H9 (cell line): ENCODE results near the gene RPUSD2. TPM values are rescaled to one million over a fixed set of nuclear protein-coding genes. Genes with fewer than 3 reads are reported as not detected.

Source experiments
- DNase-seq: peaks from one replicate; pipeline ENCODE4 v3.0.0-alpha.2; 2017
- H2AFZ ChIP-seq: one replicate; pipeline ENCODE4 v1.6.1; 2013; ENCODE audit warnings: mild to moderate bottlenecking, low read length, control low read depth, moderate library complexity
- H2AK5ac ChIP-seq: 2 replicates; pipeline ENCODE4 v1.6.1; 2013; ENCODE audit warnings: low read length, control low read depth, mixed read lengths; ENCODE audit not compliant: insufficient read length
- H2BK120ac ChIP-seq: one replicate; pipeline ENCODE4 v1.6.1; 2013; ENCODE audit warnings: low read depth, mild to moderate bottlenecking, low read length, control low read depth, inconsistent platforms; ENCODE audit not compliant: poor library complexity, severe bottlenecking
- H2BK12ac ChIP-seq: 2 replicates; pipeline ENCODE4 v1.6.1; 2013; ENCODE audit warnings: low read length, control low read depth, mixed read lengths, low read depth; ENCODE audit not compliant: insufficient read length
- H2BK15ac ChIP-seq: 2 replicates; pipeline ENCODE4 v1.6.1; 2013; ENCODE audit warnings: low read depth, low read length, control low read depth
- H2BK20ac ChIP-seq: one replicate; pipeline ENCODE4 v1.6.1; 2013; ENCODE audit warnings: low read depth, mild to moderate bottlenecking, low read length, control low read depth, inconsistent platforms; ENCODE audit not compliant: poor library complexity, severe bottlenecking
- H2BK5ac ChIP-seq: 2 replicates; pipeline ENCODE4 v1.6.1; 2013; ENCODE audit warnings: low read length, control low read depth, mixed read lengths; ENCODE audit not compliant: insufficient read length
- H3K14ac ChIP-seq: 2 replicates; pipeline ENCODE4 v1.6.1; 2013; ENCODE audit warnings: low read length, control low read depth; ENCODE audit not compliant: insufficient read depth
- H3K18ac ChIP-seq: 2 replicates; pipeline ENCODE4 v1.6.1; 2013; ENCODE audit warnings: low read depth, mild to moderate bottlenecking, mixed read lengths, low read length, control low read depth; ENCODE audit not compliant: insufficient read length
- H3K23ac ChIP-seq: 2 replicates; pipeline ENCODE4 v1.6.1; 2013; ENCODE audit warnings: low read length, control low read depth, mixed read lengths, low read depth; ENCODE audit not compliant: insufficient read length
- H3K23me2 ChIP-seq: 2 replicates; pipeline ENCODE4 v1.6.1; 2013; ENCODE audit warnings: low read depth, mild to moderate bottlenecking, mixed read lengths, low read length, control low read depth; ENCODE audit not compliant: insufficient read length, poor library complexity, severe bottlenecking
- H3K27ac ChIP-seq: 2 replicates; pipeline ENCODE4 v1.5.1; 2013; ENCODE audit warnings: low read length, control low read depth, mixed read lengths, low read depth; ENCODE audit not compliant: insufficient read length
- H3K27me3 ChIP-seq: 2 replicates; pipeline ENCODE4 v1.6.1; 2013; ENCODE audit warnings: low read length, control low read depth, inconsistent platforms; ENCODE audit not compliant: insufficient read depth
- H3K4ac ChIP-seq: 2 replicates; pipeline ENCODE4 v1.6.1; 2013; ENCODE audit warnings: low read depth, mild to moderate bottlenecking, control low read depth, inconsistent platforms, low read length, moderate library complexity
- H3K4me1 ChIP-seq: 2 replicates; pipeline ENCODE4 v1.6.1; 2013; ENCODE audit warnings: low read length, control low read depth, inconsistent platforms; ENCODE audit not compliant: insufficient read depth
- H3K4me2 ChIP-seq: 2 replicates; pipeline ENCODE4 v1.6.1; 2013; ENCODE audit warnings: low read length, control low read depth, mixed read lengths; ENCODE audit not compliant: insufficient read length, insufficient read depth
- H3K56ac ChIP-seq: 2 replicates; pipeline ENCODE4 v1.6.1; 2013; ENCODE audit warnings: low read depth, mild to moderate bottlenecking, mixed read lengths, low read length, control low read depth; ENCODE audit not compliant: insufficient read length
- H3K79me1 ChIP-seq: 2 replicates; pipeline ENCODE4 v1.6.1; 2013; ENCODE audit warnings: low read depth, mild to moderate bottlenecking, moderate library complexity, low read length, control low read depth, inconsistent platforms; ENCODE audit not compliant: insufficient read depth, poor library complexity, severe bottlenecking
- H3K79me2 ChIP-seq: 2 replicates; pipeline ENCODE4 v1.6.1; 2013; ENCODE audit warnings: low read length, control low read depth, inconsistent platforms; ENCODE audit not compliant: insufficient read depth
- H3K9ac ChIP-seq: 2 replicates; pipeline ENCODE4 v1.6.1; 2013; ENCODE audit warnings: low read length, control low read depth, mixed read lengths; ENCODE audit not compliant: insufficient read length; ENCODE audit errors: extremely low read depth
- H3K9me3 ChIP-seq: one replicate; pipeline ENCODE4 v1.6.1; 2013; ENCODE audit warnings: low read depth, low read length, inconsistent platforms; ENCODE audit not compliant: control insufficient read depth
- H3T11ph ChIP-seq: one replicate; pipeline ENCODE4 v1.6.1; 2013; ENCODE audit warnings: mild to moderate bottlenecking, low read length, control low read depth, inconsistent platforms
- H4K20me1 ChIP-seq: one replicate; pipeline ENCODE4 v1.6.1; 2013; ENCODE audit not compliant: control insufficient read depth, insufficient read length, insufficient read depth
- H4K5ac ChIP-seq: 2 replicates; pipeline ENCODE4 v1.6.1; 2013; ENCODE audit warnings: low read depth, mild to moderate bottlenecking, mixed read lengths, low read length, control low read depth; ENCODE audit not compliant: insufficient read length
- H4K8ac ChIP-seq: replicated peaks from 2 replicates; pipeline ENCODE4 v1.6.1; 2013; ENCODE audit warnings: low read length, control low read depth, mixed read lengths, low read depth; ENCODE audit not compliant: insufficient read length
- H4K91ac ChIP-seq: 2 replicates; pipeline ENCODE4 v1.6.1; 2013; ENCODE audit warnings: low read depth, mild to moderate bottlenecking, moderate library complexity, mixed read lengths, low read length, control low read depth; ENCODE audit not compliant: insufficient read length
- H3K27ac Mint-ChIP-seq, 3 experiments: 2 replicates in 2 of 3; 3 replicates in 1 of 3; pipeline ENCODE4 v1.8.0; 2020 to 2021; ENCODE audit warnings: mixed read lengths in 3 of 3, mild to moderate bottlenecking in 1 of 3, moderate library complexity in 1 of 3
- H3K27me3 Mint-ChIP-seq: 2 replicates; pipeline ENCODE4 v1.8.0; 2021; ENCODE audit warnings: low read depth, mild to moderate bottlenecking, moderate library complexity, mixed read lengths
- H3K36me3 Mint-ChIP-seq, 3 experiments: 2 replicates in 2 of 3; 3 replicates in 1 of 3; pipeline ENCODE4 v1.8.0; 2020 to 2021; ENCODE audit warnings: low read depth in 3 of 3, mixed read lengths in 3 of 3; ENCODE audit not compliant: insufficient read depth in 1 of 3
- H3K4me1 Mint-ChIP-seq, 2 experiments: 2 replicates each; pipeline ENCODE4 v1.8.0; 2020; ENCODE audit warnings: mixed read lengths in 2 of 2
- H3K4me3 Mint-ChIP-seq, 2 experiments: 2 replicates in 1 of 2; 3 replicates in 1 of 2; pipeline ENCODE4 v1.8.0; 2020 to 2021; ENCODE audit warnings: mild to moderate bottlenecking in 2 of 2, mixed read lengths in 2 of 2, moderate library complexity in 1 of 2
- H3K9me3 Mint-ChIP-seq, 2 experiments: 2 replicates in 1 of 2; 3 replicates in 1 of 2; pipeline ENCODE4 v1.8.0; 2020; ENCODE audit warnings: mild to moderate bottlenecking in 2 of 2, mixed read lengths in 2 of 2, moderate library complexity in 1 of 2
- WGBS: extraction: QIAGEN DNeasy Blood & Tissue Kit; methylation state at CpG from one replicate; pipeline ENCODE4 v1.1.7; 2013; ENCODE audit warnings: missing lambda C conversion rate, low lambda C conversion rate, mixed read lengths; ENCODE audit not compliant: insufficient read length; ENCODE audit errors: extremely low coverage; 5-methylcytosine and 5-hydroxymethylcytosine counted together
- total RNA-seq: library from RNA; stranded (reverse); gene quantifications from 2 replicates; pipeline ENCODE4 v1.2.1, GENCODE V29; 2021
- TF ChIP-seq, protein P1 (sequence below): fragments of 200-600 bp; sonication (generic); conservative IDR thresholded peaks from 3 replicates; pipeline ENCODE4 v1.8.0; 2021; ENCODE audit warnings: antibody characterized with exemption, mild to moderate bottlenecking

The RPUSD2 gene
- total RNA-seq, 1 experiment from 2014 or later, result 25.7 TPM

GRCh38 chr15:40534371-40534770, 34.7 kb upstream of the RPUSD2 start:
- WGBS, result no CpG with 5 or more reads among the region's 5 CpGs
- no peak overlapping the region for H3K9ac ChIP-seq
- H3K9me3 ChIP-seq, result no peaks in the 10 kb centered on the region
- H2BK120ac ChIP-seq, result no peak overlapping the region
- no peaks in the 10 kb centered on the region for H3K36me3 Mint-ChIP-seq
- H3K27me3 Mint-ChIP-seq, result no peaks in the 10 kb centered on the region
- H3K4me1 ChIP-seq, result no peaks in the 10 kb centered on the region
- H2BK5ac ChIP-seq, result no peak overlapping the region
- H2BK12ac ChIP-seq, result no peak overlapping the region
- no peak overlapping the region for H4K91ac ChIP-seq
- no peak overlapping the region for H3K14ac ChIP-seq
- H3K4me3 Mint-ChIP-seq, result no peak overlapping the region
- H2BK15ac ChIP-seq, result no peak overlapping the region
- H3K9me3 Mint-ChIP-seq, result no peaks in the 10 kb centered on the region; a peak in 1 of 5 replicates
- no peaks in the 10 kb centered on the region for H3K4me1 Mint-ChIP-seq
- H3K4ac ChIP-seq, result no peak overlapping the region
- H3K79me1 ChIP-seq, result no peaks in the 10 kb centered on the region
- H4K5ac ChIP-seq, result no peak overlapping the region
- H2BK20ac ChIP-seq, result no peak overlapping the region
- H3K4me2 ChIP-seq, result no peak overlapping the region
- H3K27me3 ChIP-seq, result no peaks in the 10 kb centered on the region
- H3T11ph ChIP-seq, result no peak overlapping the region
- H3K27ac Mint-ChIP-seq, result no peak overlapping the region
- no peak overlapping the region for H4K8ac ChIP-seq
- H2AK5ac ChIP-seq, result no peak overlapping the region
- H3K56ac ChIP-seq, result no peak overlapping the region
- no peak overlapping the region for H3K27ac ChIP-seq
- no peaks in the 10 kb centered on the region for H3K79me2 ChIP-seq
- H3K23me2 ChIP-seq, result no peaks in the 10 kb centered on the region
- no peak overlapping the region for H2AFZ ChIP-seq
- H3K18ac ChIP-seq, result no peak overlapping the region
- no peaks in the 10 kb centered on the region for H4K20me1 ChIP-seq
- no peak overlapping the region for H3K23ac ChIP-seq
- TF ChIP-seq, protein P1, sequence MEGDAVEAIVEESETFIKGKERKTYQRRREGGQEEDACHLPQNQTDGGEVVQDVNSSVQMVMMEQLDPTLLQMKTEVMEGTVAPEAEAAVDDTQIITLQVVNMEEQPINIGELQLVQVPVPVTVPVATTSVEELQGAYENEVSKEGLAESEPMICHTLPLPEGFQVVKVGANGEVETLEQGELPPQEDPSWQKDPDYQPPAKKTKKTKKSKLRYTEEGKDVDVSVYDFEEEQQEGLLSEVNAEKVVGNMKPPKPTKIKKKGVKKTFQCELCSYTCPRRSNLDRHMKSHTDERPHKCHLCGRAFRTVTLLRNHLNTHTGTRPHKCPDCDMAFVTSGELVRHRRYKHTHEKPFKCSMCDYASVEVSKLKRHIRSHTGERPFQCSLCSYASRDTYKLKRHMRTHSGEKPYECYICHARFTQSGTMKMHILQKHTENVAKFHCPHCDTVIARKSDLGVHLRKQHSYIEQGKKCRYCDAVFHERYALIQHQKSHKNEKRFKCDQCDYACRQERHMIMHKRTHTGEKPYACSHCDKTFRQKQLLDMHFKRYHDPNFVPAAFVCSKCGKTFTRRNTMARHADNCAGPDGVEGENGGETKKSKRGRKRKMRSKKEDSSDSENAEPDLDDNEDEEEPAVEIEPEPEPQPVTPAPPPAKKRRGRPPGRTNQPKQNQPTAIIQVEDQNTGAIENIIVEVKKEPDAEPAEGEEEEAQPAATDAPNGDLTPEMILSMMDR, result no peak
- DNase-seq, result no peak
